ENCODE measurements around the gene CAMK1D.

Gene CAMK1D

DNA sequence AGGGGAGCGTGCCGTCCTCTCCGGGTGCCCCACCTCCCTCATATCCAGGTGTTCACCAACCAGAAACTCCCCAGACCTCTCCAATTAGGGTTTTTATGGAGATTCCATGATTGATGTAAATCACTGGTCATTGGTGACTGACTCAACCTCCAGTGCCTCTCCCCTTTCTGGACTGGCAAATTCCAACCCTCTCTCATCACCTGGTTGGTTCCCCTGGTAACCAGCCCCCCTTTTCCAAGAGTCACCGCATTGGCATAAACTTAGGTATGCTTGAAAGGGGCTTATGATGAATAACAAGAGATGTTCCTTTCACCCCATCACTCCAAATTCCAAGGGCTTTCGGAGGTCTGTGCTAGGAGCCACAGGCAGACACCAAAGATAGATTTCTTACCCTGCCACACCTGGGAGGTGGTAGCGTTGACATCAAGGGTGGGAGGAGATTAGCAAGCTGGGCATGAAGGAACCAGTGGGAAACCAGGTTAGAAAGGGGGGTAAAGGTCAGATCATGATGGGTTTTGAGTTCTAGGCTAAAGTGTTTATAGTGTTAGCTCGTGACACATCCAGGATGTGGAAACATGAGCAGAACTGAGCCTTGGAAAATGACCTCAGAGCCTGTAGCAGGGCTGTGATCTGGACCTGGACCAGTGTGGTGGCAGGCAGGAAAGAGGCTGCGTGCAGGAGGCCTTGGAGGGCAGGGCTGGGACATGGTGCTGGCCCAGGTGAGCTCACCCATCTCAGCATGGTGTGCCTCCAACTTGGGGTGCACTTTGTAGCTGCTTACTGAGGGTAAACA lies 45.1 kb downstream of the CAMK1D start:
- no peak overlapping the region for H2AFZ ChIP-seq (ENCODE audit: low read depth)
- H3K27ac ChIP-seq, result no peak overlapping the region
- no peaks in the 10 kb centered on the region for H3K27me3 ChIP-seq (ENCODE audit: insufficient read depth, low read depth)
- no peaks in the 10 kb centered on the region for H3K36me3 ChIP-seq (ENCODE audit: insufficient read depth)
- no peaks in the 10 kb centered on the region for H4K20me1 ChIP-seq (ENCODE audit: insufficient read depth)
- peaks cover 22% of the 10 kb centered on the region for H3K79me2 ChIP-seq (ENCODE audit: insufficient read depth, low read depth)
- no peak overlapping the region for H3K9ac ChIP-seq
- no peak for TF ChIP-seq CTCF (conservative IDR thresholded peaks at IDR 0.05; ENCODE audit: low read depth, low read length)
- no peak overlapping the region for H3K4me2 ChIP-seq
- H3K4me1 ChIP-seq (ENCODE audit: low read depth, poor library complexity, severe bottlenecking), result no peaks in the 10 kb centered on the region
- no peak overlapping the region for H3K4me3 ChIP-seq (IDR thresholded peaks at IDR 0.05; ENCODE audit: insufficient read depth, low read depth, low read length)

- Histone ChIP-seq H3K36me3 (ENCODE audit: insufficient read depth) (no peaks in the 10 kb centered on the region), H3K79me2 (ENCODE audit: insufficient read depth, low read depth) (peaks cover 10% of the 10 kb centered on the region), H3K4me1 (ENCODE audit: low read depth, poor library complexity, severe bottlenecking) (no peaks in the 10 kb centered on the region), H3K27me3 (ENCODE audit: insufficient read depth, low read depth) (no peaks in the 10 kb centered on the region), H4K20me1 (ENCODE audit: insufficient read depth) (no peaks in the 10 kb centered on the region), H3K27ac (no peak overlapping the region), H3K4me2 (no peak overlapping the region), H2AFZ (ENCODE audit: low read depth) (no peak overlapping the region), H3K4me3 (IDR thresholded peaks at IDR 0.05; ENCODE audit: insufficient read depth, low read depth, low read length) (no peak overlapping the region), H3K9ac (no peak overlapping the region)
- TF ChIP-seq CTCF (conservative IDR thresholded peaks at IDR 0.05; ENCODE audit: low read depth, low read length), result no peak
Observed at GRCh38 chr10:12396093-12396492, 46.7 kb downstream of the CAMK1D start.

- no peaks in the 10 kb centered on the region for H4K20me1 ChIP-seq (ENCODE audit: insufficient read depth)
Observed at GRCh38 chr10:12396567-12396966, 47.2 kb downstream of the CAMK1D start.

DNA sequence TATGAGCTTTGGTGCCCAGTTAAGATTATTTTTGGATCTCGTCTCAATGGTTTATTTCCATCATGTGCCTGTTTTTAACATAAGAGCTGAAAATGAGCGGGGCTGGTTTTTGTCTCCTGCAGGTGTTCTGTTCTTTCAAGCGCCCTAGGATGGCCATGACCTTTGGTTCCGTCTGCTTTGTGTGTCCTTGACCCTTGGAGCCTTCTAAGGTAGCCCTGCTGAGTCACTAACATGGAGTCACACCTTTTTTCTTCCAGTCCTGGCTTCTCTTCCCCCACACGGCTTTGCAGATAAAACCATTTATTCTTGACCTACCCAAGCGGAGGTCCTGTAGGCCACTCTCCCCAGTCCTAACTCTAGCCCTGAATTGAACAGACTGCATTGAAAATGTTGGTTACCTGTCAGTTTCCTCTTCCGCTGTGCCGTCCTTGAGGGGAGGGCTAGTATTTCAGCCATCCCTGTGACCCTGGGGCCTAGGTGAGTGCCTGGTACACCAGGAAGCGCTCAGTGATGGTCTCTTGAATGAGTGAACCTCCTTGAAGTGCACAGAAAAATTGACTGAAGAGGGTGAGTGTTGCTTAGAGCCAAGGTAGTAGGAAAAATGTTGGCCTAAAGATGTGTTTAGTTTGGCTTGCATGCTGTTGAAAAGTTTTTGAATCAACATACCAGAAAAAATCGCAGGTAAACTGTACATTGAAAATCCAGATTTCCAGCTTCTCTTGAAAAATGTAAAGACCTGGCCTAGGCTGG lies 48.0 kb downstream of the CAMK1D start:
- H3K4me2 ChIP-seq, result no peak overlapping the region
- no peaks in the 10 kb centered on the region for H3K36me3 ChIP-seq (ENCODE audit: insufficient read depth)
- no peak for TF ChIP-seq CTCF (conservative IDR thresholded peaks at IDR 0.05; ENCODE audit: low read depth, low read length)
- no peaks in the 10 kb centered on the region for H4K20me1 ChIP-seq (ENCODE audit: insufficient read depth)
- peaks cover 12% of the 10 kb centered on the region for H3K79me2 ChIP-seq (ENCODE audit: insufficient read depth, low read depth)
- H3K4me3 ChIP-seq (IDR thresholded peaks at IDR 0.05; ENCODE audit: insufficient read depth, low read depth, low read length), result no peak overlapping the region
- H3K27ac ChIP-seq, result no peak overlapping the region
- H3K4me1 ChIP-seq (ENCODE audit: low read depth, poor library complexity, severe bottlenecking), result peaks cover 10% of the 10 kb centered on the region
- H2AFZ ChIP-seq (ENCODE audit: low read depth), result no peak overlapping the region
- H3K9ac ChIP-seq, result no peak overlapping the region
- H3K27me3 ChIP-seq (ENCODE audit: insufficient read depth, low read depth), result no peaks in the 10 kb centered on the region

More at GRCh38 chr10:12396567-12396966, 47.2 kb downstream of the CAMK1D start:
- no peak overlapping the region for H3K9ac ChIP-seq
- H3K79me2 ChIP-seq (ENCODE audit: insufficient read depth, low read depth), result peaks cover 8% of the 10 kb centered on the region
- no peak overlapping the region for H3K4me2 ChIP-seq
- H3K27ac ChIP-seq, result no peak overlapping the region
- peaks cover 3% of the 10 kb centered on the region for H3K4me1 ChIP-seq (ENCODE audit: low read depth, poor library complexity, severe bottlenecking)
- H3K36me3 ChIP-seq (ENCODE audit: insufficient read depth), result no peaks in the 10 kb centered on the region
- H2AFZ ChIP-seq (ENCODE audit: low read depth), result no peak overlapping the region
- no peak for TF ChIP-seq CTCF (conservative IDR thresholded peaks at IDR 0.05; ENCODE audit: low read depth, low read length)
- no peak overlapping the region for H3K4me3 ChIP-seq (IDR thresholded peaks at IDR 0.05; ENCODE audit: insufficient read depth, low read depth, low read length)
- H3K27me3 ChIP-seq (ENCODE audit: insufficient read depth, low read depth), result no peaks in the 10 kb centered on the region
